LHCN-M2 (cell line): Measurements from ENCODE around the gene TMC3. TPM values are rescaled to one million over a fixed set of nuclear protein-coding genes. Genes with fewer than 3 reads are reported as not detected.

ENCODE experiments used
- DNase-seq: peaks from one replicate; pipeline ENCODE4 v3.0.0-alpha.2; 2012; ENCODE audit warnings: low read depth
- total RNA-seq: library from RNA; depleted of rRNA; stranded (reverse); fragments of >200 nt; gene quantifications from 2 replicates; pipeline ENCODE4 v1.2.3, GENCODE V29; 2014

The TMC3 gene
- total RNA-seq, 1 experiment from 2014 or later: not detected

DNA sequence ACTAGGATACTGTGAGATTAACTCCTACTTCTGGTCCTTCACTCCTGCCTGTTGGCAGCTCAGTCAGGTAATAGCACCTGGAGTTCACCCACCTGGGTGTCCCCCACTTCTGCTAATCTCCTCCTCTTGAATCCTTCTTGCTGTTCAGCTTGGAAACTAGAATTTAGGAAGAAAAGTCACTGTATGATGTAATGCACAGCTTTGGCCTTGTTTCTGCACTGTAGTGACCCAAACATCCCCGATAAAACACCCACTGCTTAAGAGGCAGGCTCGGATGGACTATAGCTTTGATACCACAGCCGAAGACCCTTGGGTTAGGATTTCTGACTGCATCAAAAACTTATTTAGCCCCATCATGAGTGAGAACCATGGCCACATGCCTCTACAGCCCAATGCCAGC, 74.9 kb downstream of the TMC3 start:
- no peak for DNase-seq

DNA sequence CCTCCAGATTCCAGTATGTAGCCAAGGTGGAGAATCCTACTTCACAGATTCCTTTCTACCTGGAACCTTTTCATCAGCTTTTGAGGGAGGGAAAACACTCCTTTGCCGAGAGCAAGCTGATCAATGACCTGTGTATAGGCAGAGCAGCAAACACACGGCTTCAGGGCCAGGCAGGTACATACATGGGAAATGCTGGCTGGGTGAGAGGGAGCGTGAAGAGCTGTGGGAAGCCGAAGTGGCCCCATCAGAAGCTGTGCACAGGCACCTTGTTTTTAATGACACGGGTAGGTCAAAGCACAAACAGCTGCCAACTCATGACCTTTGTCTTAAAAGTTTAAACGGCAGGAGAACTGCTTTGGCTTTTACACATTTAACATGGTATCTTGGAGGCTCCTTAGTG, 75.4 kb downstream of the TMC3 start:
- DNase-seq: no peak

DNA sequence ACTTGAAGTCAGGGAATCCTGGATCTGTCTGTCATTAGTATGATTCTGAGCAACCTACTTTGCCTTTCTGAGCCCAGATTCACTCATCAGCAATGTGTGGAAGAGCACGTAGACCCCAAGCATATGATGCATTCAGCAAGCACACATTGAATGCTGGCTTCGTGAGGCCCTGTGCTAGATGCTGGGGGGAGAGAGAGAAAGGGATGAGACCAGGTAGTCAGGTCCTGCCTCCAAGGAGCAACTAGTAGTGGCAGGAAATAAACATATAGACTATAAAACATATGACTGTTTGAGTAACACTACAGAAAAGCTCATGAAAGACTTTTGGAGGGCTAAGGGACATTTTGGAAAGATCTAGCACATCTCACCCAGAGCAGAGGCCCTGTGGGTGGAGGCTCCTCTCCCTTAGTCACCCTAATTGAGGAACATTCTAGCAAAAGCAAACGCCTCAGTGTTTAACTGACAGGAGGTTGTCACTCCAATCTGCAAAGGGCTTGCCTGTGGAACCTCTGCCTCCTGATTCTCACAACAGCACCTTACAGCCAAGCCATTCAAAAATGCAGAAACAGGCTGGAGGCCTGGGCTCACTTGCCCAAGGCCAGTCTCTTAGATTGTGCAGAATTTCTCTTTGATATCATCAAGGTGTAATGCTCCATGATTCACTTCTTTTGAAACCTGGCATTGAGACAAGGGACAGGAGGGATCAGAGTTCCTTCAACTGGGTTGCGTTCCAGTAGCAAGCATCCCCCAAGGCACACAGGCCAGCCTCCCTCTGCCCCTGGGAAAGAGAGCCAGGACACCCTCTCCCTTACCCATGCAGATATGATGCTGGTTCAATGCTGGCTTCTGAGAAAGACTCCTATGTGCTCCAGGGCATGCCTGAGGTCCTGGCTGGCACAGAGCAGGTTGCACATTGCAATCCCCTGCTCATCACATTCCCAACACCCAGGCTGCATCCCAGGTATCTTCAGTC, 76.1 kb downstream of the TMC3 start:
- no peak for DNase-seq

DNA sequence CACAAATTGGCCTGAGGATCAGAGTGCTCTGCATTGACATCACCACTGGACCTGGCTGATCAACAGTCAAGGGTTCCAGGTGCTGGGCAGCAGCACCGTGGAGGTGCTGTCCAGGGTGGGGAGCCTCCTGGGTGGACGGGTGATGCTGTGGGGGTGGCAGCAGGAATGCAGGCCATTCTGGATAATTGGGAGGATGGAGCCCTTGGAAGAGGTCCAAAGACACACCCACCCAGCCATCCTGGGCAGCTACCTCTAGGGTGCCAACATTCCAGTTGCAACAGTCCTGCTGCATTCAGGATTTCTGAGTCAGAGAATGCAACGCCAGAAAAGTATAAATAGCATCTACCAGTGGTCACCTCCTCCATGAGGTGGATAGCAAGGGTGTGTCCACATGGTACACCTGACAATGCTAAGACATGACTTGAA, 76.9 kb downstream of the TMC3 start:
- peak; percentile 10 for DNase-seq

DNA sequence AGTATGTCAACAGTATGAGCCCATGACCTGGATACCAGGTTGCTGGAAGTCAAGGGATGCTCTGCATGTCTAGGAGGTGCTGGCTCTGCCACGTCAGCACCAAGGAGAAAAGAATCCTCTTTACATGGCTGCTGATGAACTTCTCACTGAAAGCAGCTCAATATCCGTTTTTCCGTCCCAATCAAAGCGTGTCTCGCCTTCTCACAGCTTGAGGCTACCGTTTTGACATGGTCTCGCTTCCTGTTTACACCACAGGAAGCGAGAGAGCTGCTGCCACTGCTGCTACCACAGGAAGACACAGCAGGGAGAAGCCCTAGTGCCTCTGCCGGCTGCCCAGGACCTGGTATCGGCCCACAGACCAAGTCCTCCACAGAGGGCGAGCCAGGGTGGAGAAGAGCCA, 77.3 kb downstream of the TMC3 start:
- DNase-seq: no peak

DNA sequence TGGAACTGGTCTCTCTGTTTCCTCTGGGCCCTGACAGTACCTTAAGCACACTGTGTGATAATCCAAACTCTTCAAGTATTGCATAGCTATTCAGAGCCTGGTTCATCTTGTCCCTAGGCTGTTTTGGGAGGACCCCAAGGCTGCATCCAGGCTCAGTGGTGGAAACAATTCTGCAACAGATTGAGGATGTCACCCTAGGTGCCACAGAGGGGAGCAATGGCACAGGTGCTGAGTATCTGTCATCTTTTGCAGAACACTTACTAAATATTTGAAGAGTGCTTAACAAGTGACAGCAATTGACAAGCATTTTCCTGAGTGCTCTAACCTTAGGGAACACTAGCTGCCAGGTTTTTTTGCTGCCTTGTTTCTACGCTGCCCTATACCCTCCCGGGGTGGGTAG, 77.8 kb downstream of the TMC3 start:
- DNase-seq: no peak

DNA sequence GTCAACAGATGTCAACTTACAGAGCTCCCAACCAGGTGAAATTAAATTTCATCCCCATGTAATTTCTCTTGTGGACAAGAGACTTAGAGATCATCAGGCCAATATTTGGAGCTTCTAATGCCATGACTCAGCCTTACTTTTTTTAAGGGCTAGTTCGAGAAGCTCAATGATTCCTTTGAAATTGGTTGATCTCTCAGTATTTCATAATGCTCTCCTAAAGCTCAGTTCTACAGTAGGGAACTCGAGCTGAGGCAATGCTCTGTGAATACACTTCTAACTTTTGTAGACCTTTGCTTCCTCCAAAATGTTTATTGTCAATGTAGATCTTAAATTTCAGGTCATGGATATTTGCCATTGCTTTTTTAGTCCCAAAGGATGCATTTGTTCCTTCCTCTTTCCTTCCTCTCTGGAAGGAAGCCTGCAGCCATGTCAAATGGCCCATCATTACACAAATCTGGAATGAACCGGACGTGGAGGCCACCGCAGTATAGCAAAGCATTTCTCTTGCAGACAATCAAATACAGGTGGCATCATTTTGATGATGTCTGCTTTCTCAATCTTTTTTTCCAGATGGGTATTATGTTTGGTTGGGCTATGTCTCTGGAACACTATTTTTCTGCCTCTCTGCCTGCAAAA, 78.4 kb downstream of the TMC3 start:
- DNase-seq: no peak

DNA sequence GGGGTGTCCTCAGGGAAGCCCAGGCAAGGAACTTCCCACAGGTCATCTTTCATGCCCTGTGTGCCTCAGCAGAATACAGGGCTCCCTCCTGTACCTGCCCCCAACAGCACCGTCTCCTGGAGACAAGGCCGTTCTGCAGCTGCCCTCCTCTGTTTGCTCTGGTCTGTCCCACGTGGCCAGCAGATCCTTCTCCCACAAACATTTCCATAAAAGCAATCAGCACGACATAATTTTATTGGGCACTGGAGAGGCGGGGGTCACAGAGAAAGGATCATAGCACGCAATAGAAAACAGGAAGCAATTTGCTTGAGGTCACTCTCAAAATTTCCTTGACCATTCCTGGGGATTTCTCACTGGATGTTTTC, 79.5 kb downstream of the TMC3 start:
- DNase-seq: no peak

DNA sequence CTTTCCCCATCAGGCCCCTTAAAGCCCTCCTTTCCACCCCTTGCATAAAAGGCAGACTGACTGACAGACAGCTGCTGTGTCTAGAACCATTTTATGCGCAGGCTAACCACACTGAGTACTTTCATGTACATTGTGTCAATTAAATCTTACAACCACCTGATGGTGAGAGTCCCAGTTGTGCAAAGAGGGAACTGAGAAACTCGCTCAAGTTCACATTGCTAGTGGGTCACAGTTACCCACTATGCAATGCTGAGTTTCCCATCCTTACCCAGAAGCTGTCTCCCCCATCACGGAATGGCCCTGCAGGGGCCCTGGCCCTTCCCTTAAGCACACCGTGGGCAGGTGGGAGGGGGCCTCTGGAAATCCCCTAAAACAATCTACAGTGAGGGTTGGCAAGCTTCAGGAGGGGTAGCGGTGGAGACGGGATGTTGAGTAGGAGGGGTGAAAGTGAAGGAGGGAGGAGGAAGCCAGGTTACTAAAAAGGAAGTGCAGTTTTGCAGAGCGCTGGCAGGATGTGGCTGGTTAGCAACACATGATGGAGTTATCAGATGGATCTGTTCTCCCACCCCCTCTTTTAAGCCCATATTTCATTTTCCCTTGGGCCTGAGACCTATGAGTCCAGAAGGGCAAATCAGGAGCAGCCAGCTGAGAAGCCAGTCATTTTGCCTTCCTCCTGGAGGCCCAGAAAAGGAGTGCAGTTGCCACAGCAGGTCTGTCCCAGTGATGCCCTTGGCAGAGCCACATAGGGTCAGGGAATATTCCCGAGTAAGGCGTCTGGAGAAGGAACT, 80.1 kb downstream of the TMC3 start:
- no peak for DNase-seq

DNA sequence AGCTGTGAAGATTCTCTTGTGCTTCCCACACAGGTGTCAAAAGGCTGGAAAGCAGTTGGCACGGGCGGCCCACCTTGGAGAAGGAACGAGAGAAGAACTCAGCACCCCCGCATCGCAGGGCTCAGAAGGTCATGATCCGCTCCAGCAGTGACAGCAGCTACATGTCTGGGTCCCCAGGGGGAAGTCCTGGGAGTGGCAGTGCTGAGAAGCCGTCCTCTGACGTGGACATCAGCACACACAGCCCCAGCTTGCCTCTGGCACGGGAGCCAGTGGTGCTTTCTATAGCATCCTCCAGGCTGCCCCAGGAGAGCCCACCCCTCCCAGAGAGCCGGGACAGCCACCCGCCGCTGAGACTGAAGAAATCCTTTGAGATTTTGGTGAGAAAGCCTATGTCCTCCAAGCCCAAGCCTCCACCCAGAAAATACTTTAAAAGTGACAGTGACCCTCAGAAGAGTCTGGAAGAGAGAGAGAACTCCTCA, 81.5 kb downstream of the TMC3 start:
- DNase-seq: no peak

DNA sequence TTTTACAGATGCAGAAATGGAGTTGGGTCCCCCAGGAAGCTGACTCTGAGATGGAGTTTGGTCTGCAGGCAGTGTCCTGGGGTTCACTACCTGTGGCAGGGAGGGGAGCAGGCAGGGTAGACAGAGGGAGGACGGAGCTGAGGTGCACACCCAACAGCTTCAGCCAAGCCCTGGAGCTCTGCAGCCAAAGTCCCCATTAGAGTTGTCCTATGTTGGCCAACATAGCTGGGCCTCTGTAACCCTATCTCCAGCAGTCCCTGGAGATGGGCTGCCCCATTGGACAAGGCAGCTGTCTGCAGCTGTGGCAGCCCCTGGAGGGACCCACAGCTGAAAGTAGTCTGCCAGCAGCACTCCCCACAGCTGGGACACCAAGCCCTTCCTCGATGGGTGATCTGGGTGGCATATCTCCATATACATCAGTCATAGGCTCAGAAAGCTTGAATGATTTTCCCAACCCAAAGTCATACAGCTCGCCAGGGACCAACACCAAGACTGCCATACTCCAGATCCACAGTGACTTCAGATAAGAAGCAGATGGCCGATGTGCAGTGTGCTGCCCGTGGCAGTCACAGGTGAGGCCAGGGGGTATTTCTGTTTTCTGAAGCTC, 82.0 kb downstream of the TMC3 start:
- no peak for DNase-seq

DNA sequence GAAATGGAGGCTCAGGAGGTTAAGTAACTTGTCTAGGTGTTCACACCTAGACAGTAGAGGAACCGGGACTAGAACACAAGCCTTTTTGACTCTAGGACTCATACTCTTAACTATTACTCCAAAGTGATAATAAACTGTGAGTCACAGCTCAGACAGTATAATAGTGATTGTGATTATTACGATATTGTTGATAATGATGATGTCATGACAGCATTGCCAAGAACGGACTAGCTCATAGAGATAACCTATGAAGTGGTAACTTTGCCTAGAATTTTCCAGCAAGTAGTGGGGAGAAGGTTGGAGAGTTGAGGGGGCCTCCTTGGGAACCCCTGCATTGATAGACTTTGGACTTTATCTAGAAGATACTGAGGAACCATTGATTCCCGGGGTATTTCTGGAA, 84.1 kb downstream of the TMC3 start:
- no peak for DNase-seq

DNA sequence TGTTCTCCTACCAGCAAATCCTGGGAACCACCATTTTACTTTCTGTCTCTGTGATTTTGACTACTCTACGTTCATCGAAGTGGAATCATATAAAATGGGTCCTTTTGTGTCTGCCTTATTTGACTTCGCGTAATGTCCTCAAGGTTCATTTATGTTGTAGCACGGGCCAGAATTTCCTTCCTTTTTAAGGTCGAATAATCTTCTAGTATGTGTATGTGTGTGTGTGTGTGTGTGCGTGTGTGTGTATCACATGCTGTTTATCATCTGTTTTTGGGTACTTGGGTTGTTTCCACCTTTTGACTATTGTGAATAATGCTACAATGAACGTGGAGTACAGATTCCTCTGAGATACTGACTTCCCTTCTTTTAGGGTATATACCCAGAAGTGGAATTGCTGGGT, 85.4 kb downstream of the TMC3 start:
- DNase-seq: no peak

DNA sequence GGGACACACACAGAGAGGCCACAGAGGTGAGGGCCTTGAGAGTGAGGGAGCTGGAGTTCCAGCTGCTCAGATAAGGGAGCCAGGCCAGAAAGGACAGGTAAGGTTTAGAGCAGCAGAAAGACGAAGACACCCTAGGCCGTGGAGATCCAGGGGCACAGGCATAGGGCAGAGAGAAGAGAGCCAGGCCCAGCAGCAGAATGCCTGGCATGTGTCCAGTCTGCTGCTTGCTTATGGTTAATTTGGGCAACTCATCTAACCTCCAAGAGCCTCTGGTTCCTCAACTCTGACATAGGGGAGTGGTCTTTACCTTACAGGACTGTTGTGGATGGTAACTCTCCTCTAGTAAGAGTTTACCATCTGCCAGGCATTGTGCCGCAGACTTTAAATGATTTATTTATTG, 86.0 kb downstream of the TMC3 start:
- no peak for DNase-seq

DNA sequence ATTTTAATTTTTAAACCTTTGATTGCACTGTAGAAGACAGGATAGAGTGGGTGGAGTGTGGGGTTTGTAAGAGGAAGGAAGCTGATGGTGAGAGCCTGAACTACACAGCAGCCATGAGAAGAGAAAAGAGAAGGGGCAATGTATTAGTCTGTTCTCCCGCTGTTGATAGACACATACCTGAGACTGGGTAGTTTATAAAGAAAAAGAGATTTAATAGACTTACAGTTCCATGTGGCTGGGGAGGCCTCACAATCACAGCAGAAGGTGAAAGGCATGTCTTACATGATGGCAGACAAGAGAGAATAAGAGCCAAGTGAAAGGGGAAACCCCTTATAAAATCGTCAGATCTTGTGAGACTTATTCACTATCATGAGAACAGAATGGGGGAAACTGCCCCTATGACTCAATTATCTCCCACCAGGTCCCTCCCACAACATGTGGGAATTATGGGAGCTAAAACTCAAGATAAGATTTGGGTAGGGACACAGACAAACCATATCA, 87.3 kb downstream of the TMC3 start:
- DNase-seq: no peak

DNA sequence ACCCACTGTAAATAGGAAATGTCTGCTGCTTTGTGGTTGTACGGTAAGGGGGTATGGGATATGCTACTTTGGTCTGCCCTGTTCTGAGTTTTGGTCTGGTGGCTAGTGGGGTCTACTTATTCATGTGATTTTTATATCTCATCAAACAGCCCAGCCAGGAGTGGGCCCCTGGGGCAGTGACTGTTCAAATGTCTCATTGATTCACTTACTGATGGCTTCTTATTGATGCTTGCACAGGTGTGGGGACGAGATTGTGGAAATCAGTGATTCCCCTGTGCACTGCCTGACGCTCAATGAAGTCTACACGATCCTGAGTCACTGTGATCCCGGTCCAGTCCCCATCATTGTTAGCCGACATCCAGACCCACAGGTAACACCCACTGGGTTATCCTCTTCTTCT, 88.6 kb downstream of the TMC3 start:
- no peak for DNase-seq

DNA sequence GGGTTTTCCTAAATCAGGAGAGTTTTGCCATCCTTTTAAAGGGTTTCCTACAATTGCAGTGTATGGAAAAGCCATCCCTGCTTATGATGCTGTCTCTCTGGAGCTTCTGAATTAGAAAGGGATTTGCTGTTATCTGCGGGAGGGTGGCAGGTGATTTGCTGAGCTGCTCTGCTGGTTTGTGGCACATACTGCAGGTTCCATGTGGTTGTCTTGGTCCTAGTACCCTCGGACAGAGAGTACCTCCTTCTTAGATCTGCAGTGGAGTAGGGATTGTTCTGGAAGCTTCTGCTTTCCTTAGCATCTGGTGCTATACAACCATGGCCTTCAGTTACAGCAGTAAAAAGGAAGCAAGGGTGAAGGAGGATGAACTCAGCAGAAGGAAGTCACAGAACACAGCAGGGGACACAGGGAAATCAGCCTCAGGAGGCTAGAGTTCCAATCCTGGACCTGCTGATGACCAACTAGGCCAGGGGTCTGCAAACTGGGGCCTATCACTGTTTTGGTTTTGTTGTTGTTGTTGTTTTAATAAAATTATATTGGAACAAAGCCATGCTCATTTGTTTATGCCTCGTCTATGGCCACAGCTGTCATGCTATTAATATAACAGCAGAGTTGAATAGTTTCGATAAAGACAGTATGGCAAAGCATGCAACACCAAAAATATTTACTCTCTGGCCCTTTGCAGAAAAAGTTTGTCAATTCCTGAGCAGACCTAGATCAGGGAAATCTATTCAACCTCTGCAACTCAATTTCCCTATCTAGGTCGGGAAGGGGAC, 89.6 kb downstream of the TMC3 start:
- no peak for DNase-seq

DNA sequence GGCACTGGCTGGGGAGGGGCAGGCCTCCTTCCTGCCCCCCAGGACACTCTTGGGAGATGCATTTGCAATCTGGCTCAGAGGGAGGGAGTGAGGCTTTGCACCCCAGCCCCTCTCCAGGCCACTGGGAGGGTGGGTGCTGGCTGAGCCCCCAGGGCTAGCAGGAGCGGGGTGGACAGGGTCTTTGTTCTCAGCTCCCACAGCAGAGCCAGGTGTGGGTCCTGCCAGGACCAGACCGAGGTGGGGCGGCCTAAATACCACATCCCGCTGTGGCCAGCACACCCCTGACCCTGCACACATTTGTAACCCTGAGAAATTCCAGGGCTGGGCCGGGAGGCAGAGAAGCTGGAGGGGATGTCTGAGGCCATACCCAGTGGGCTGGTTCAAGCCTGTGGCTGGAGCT, 91.1 kb downstream of the TMC3 start:
- no peak for DNase-seq

DNA sequence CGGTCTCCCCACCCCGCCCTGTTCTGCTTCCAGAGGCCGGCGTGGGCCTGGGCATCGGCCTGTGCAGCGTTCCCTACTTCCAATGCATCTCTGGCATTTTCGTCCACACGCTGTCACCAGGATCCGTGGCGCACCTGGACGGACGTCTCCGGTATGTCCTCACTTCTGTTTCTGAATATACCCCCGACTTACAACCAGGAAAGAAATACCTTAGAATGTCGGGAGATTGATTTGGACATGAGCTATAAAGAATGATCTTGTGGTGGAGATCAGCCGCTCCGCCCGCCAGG, 91.5 kb downstream of the TMC3 start:
- no peak for DNase-seq

DNA sequence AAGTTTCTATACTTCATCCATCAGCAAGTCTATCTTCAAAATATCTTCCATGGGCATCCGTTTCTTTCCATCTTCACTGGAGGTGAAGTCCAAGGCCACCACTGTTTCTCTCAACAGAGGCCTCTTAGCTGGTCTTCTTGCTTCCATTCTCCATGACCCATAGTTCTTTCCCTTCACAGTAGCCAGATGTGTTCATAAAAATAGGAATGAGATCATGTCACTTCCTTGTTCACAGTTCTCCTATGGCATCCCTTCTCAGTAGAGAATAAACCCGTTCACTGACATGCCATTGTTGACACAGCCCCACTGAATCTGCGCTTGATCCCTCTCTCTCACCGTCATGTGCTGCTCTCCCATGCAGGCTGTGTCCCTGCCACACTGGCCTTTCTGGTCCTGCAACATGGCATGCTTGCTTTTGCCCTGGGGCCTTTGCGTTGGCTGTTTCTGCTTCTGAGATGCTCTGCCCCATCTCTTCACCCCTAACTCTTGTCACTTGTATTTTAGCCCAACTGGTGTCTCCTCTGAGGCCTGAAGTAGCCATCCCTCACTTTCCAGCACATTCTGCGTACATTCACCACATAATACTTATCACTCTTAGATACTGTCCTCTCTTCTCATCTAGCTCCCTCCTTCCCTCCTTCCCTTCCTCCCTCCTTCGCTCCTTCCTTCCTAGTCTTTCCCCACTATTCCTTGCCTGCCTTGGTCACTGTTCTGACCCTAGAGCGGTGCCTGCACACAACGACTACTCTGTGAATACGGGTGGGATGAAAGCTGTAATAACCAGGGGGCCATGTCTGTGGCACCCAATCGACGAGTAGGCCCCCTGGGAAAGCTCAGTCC, 92.0 kb downstream of the TMC3 start:
- DNase-seq: no peak
